Activated CD4-positive, alpha-beta memory T cell treated with anti-CD3 and anti-CD28 coated beads for 36 hours (primary cell): ENCODE data around the gene DQX1. TPM values are rescaled to one million over a fixed set of nuclear protein-coding genes. Genes with fewer than 3 reads are reported as not detected.
A peak's percentile ranks its signal among the peaks of the same experiment; 100 is the strongest.

Experiments
- CTCF ChIA-PET: fragments of 350-600 bp; sonication (Branson Sonifier 250); formaldehyde crosslinking; loops from one replicate; lab custom pipeline; 2021; ENCODE audit warnings: antibody characterized with exemption, inconsistent platforms; lab: Charles Lee
- POLR2A ChIA-PET: fragments of 350-600 bp; sonication (Branson Sonifier 250); formaldehyde crosslinking; loops from one replicate; lab custom pipeline; 2021; ENCODE audit warnings: antibody characterized with exemption; lab: Charles Lee
- DNase-seq: peaks from one replicate; pipeline ENCODE4 v3.0.0-alpha.2; 2020
- H3K27ac Mint-ChIP-seq: one replicate; pipeline ENCODE4 v1.8.0; 2021; ENCODE audit warnings: mixed read lengths
- H3K27me3 Mint-ChIP-seq: one replicate; pipeline ENCODE4 v1.8.0; 2021; ENCODE audit warnings: mixed read lengths
- H3K36me3 Mint-ChIP-seq: one replicate; pipeline ENCODE4 v1.8.0; 2021; ENCODE audit warnings: mixed read lengths
- H3K4me1 Mint-ChIP-seq: one replicate; pipeline ENCODE4 v1.8.0; 2021; ENCODE audit warnings: low read depth, mixed read lengths
- H3K4me3 Mint-ChIP-seq: one replicate; pipeline ENCODE4 v1.8.0; 2021; ENCODE audit warnings: mild to moderate bottlenecking, mixed read lengths
- H3K9me3 Mint-ChIP-seq: one replicate; pipeline ENCODE4 v1.8.0; 2021; ENCODE audit warnings: mixed read lengths
- intact Hi-C: fragments of 100-400 bp; cut with micrococcal nuclease; formaldehyde crosslinking; loops from one replicate; pipeline ENCODE4 v1.15.1; 2023
- total RNA-seq, 2 experiments: library from RNA; stranded (reverse); gene quantifications; one replicate each; pipeline ENCODE4 v1.2.3, GENCODE V29; 2021

Gene DQX1
- total RNA-seq, 2 experiments from 2014 or later, result 0.33 to 0.56 TPM

- ChIA-PET POLR2A (interaction anchor here (1.5 to 1.9 kb wide), 2 partner anchors 12 to 22 kb away, joined by 4 to 6 read pairs; partner anchors contain the start of gene DQX1), CTCF (interaction anchor here (1.3 kb wide), 1 partner anchor 81 kb away, joined by 6 read pairs; no protein-coding TSS in a partner anchor)
- intact Hi-C loops, result no loop called here
- no peaks in the 10 kb centered on the region for H3K9me3 Mint-ChIP-seq
- H3K4me3 Mint-ChIP-seq, result no peak overlapping the region
- peaks cover 46% of the 10 kb centered on the region for H3K4me1 Mint-ChIP-seq
- H3K36me3 Mint-ChIP-seq, result peaks cover 30% of the 10 kb centered on the region
- H3K27ac Mint-ChIP-seq, result no peak overlapping the region
- peaks cover 52% of the 10 kb centered on the region for H3K27me3 Mint-ChIP-seq
- no peak for DNase-seq
These were observed 21.4 kb downstream of the DQX1 start for GRCh38 chr2:74504591-74504990.

GRCh38 chr2:74503506-74504475 is 22.2 kb downstream of the DQX1 start:
- no peak for DNase-seq
- Mint-ChIP-seq H3K27ac (no peak overlapping the region), H3K27me3 (peaks cover 57% of the 10 kb centered on the region), H3K36me3 (peaks cover 30% of the 10 kb centered on the region), H3K9me3 (no peaks in the 10 kb centered on the region), H3K4me3 (peak overlapping the region; percentile 65), H3K4me1 (peaks cover 50% of the 10 kb centered on the region)
- CTCF ChIA-PET, result interaction anchor here (0.8 to 3.7 kb wide), 3 partner anchors 9 to 84 kb away, joined by 4 to 15 read pairs (median 6); no protein-coding TSS in a partner anchor
- intact Hi-C loops, result no loop called here
- POLR2A ChIA-PET, result interaction anchor here (1.5 to 1.9 kb wide), 2 partner anchors 13 to 23 kb away, joined by 4 to 6 read pairs; partner anchors contain the start of gene DQX1

- peaks cover 63% of the 10 kb centered on the region for H3K27me3 Mint-ChIP-seq
- H3K4me1 Mint-ChIP-seq, result peaks cover 48% of the 10 kb centered on the region
- H3K27ac Mint-ChIP-seq, result no peak overlapping the region
These were observed 23.1 kb downstream of the DQX1 start for GRCh38 chr2:74502720-74503505.

GRCh38 chr2:74502147-74502719 is 23.8 kb downstream of the DQX1 start:
- POLR2A ChIA-PET, result interaction anchor here (0.7 kb wide), 1 partner anchor 8 kb away, joined by 3 read pairs; no protein-coding TSS in a partner anchor
- peaks cover 54% of the 10 kb centered on the region for H3K4me1 Mint-ChIP-seq
- CTCF ChIA-PET, result interaction anchor here (1.7 to 3.7 kb wide), 3 partner anchors 20 to 86 kb away, joined by 4 to 15 read pairs (median 9); partner anchors contain the start of genes CCDC142 and TTC31
- H3K27ac Mint-ChIP-seq, result no peak overlapping the region
- no peaks in the 10 kb centered on the region for H3K9me3 Mint-ChIP-seq
- no peak for DNase-seq
- H3K36me3 Mint-ChIP-seq, result peaks cover 27% of the 10 kb centered on the region
- H3K4me3 Mint-ChIP-seq, result peak overlapping the region; percentile 65
- peaks cover 63% of the 10 kb centered on the region for H3K27me3 Mint-ChIP-seq
- intact Hi-C loops, result no loop called here

More at GRCh38 chr2:74502720-74503505, 23.1 kb downstream of the DQX1 start:
- Mint-ChIP-seq H3K36me3 (peaks cover 30% of the 10 kb centered on the region), H3K9me3 (no peaks in the 10 kb centered on the region), H3K4me3 (peak overlapping the region; percentile 65)
- intact Hi-C loops, result no loop called here
- peak; percentile 71 for DNase-seq
- ChIA-PET POLR2A (interaction anchor here (1.5 to 1.9 kb wide), 2 partner anchors 14 to 24 kb away, joined by 4 to 6 read pairs; partner anchors contain the start of gene DQX1), CTCF (interaction anchor here (0.8 to 3.7 kb wide), 4 partner anchors 9 to 85 kb away, joined by 4 to 15 read pairs (median 5); partner anchors contain the start of genes CCDC142 and TTC31)

- peak overlapping the region; percentile 65 for H3K4me3 Mint-ChIP-seq
- ChIA-PET POLR2A (interaction anchor here (0.7 kb wide), 1 partner anchor 9 kb away, joined by 3 read pairs; no protein-coding TSS in a partner anchor), CTCF (interaction anchor here (0.7 to 3.7 kb wide), 4 partner anchors 17 to 86 kb away, joined by 3 to 15 read pairs (median 6); partner anchors contain the start of genes CCDC142 and TTC31)
- no peak overlapping the region for H3K27ac Mint-ChIP-seq
- H3K4me1 Mint-ChIP-seq, result peaks cover 49% of the 10 kb centered on the region
- H3K36me3 Mint-ChIP-seq, result peaks cover 23% of the 10 kb centered on the region
- no peaks in the 10 kb centered on the region for H3K9me3 Mint-ChIP-seq
- H3K27me3 Mint-ChIP-seq, result peaks cover 63% of the 10 kb centered on the region
- intact Hi-C loops, result no loop called here
- no peak for DNase-seq
These were observed 24.5 kb downstream of the DQX1 start for GRCh38 chr2:74501335-74502071.

- Mint-ChIP-seq H3K27ac (no peak overlapping the region), H3K4me3 (no peak overlapping the region), H3K36me3 (peaks cover 18% of the 10 kb centered on the region), H3K27me3 (peaks cover 63% of the 10 kb centered on the region), H3K4me1 (peaks cover 47% of the 10 kb centered on the region), H3K9me3 (no peaks in the 10 kb centered on the region)
- POLR2A ChIA-PET, result interaction anchor here (1.1 to 1.4 kb wide), 3 partner anchors 16 to 41 kb away, joined by 3 to 4 read pairs (median 3); partner anchors contain the start of gene CCDC142
- CTCF ChIA-PET, result interaction anchor here (1.2 to 3.7 kb wide), 3 partner anchors 18 to 87 kb away, joined by 4 to 15 read pairs (median 9); partner anchors contain the start of genes CCDC142 and TTC31
- intact Hi-C loops, result no loop called here
- DNase-seq, result no peak
These were observed 25.5 kb downstream of the DQX1 start for GRCh38 chr2:74500578-74500946.

- peaks cover 13% of the 10 kb centered on the region for H3K36me3 Mint-ChIP-seq
- DNase-seq, result no peak
- H3K4me3 Mint-ChIP-seq, result no peak overlapping the region
- intact Hi-C loops, result loop anchor here (5.0 kb wide), 1 partner anchor 32 kb away; no protein-coding TSS in a partner anchor
- H3K27ac Mint-ChIP-seq, result no peak overlapping the region
- peaks cover 46% of the 10 kb centered on the region for H3K4me1 Mint-ChIP-seq
- no peaks in the 10 kb centered on the region for H3K9me3 Mint-ChIP-seq
- peaks cover 63% of the 10 kb centered on the region for H3K27me3 Mint-ChIP-seq
- POLR2A ChIA-PET, result interaction anchor here (1.1 to 1.4 kb wide), 3 partner anchors 16 to 40 kb away, joined by 3 to 4 read pairs (median 3); partner anchors contain the start of gene CCDC142
- CTCF ChIA-PET, result interaction anchor here (0.8 to 2.0 kb wide), 3 partner anchors 17 to 87 kb away, joined by 3 to 9 read pairs (median 4); partner anchors contain the start of genes CCDC142 and TTC31
These were observed 26.0 kb downstream of the DQX1 start for GRCh38 chr2:74499940-74500577.

GRCh38 chr2:74499267-74499939 is 26.6 kb downstream of the DQX1 start, which contains the start of gene LBX2:
Gene LBX2 (minus strand): TSS chr2:74499603. CDS start chr2:74499537, 66 bp downstream.
- intact Hi-C loops, result loop anchor here (5.0 kb wide), 1 partner anchor 33 kb away; no protein-coding TSS in a partner anchor
- POLR2A ChIA-PET, result interaction anchor here (1.1 to 1.4 kb wide), 2 partner anchors 17 to 40 kb away, joined by 3 read pairs; partner anchors contain the start of gene CCDC142
- H3K27me3 Mint-ChIP-seq, result peaks cover 58% of the 10 kb centered on the region
- peak; percentile 49 for DNase-seq
- peaks cover 41% of the 10 kb centered on the region for H3K4me1 Mint-ChIP-seq
- CTCF ChIA-PET, result interaction anchor here (0.8 to 1.7 kb wide), 3 partner anchors 16 to 90 kb away, joined by 3 to 4 read pairs (median 3); partner anchors contain the start of genes CCDC142 and TTC31
- no peaks in the 10 kb centered on the region for H3K9me3 Mint-ChIP-seq
- H3K4me3 Mint-ChIP-seq, result peak within 1 kb of the TSS; percentile 75
- no peak within 1 kb of the TSS for H3K27ac Mint-ChIP-seq
- peaks cover 6% of the 10 kb centered on the region for H3K36me3 Mint-ChIP-seq
